ENCODE measurements around the gene CTNNBIP1.

Gene CTNNBIP1

DNA sequence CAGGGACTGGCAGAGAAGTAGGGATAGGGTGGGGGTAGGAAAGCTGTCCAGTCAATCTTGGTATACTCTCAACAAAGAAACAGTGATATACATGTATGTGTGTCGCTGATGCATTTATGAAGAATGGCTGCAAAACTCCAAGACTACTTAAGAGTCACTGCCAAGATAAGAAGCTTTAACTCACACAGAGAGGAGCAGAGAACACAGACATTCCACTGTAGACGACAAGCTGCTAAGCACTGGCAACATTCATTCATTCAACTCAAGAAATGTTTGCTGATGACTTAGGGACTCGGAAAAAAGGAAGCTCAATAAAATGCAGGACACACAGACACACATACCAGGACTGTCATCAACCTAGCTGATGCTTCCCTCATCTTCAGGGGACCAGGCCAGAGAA, 5.5 kb downstream of the CTNNBIP1 start:
- DNase-seq (ENCODE audit: low spot score): no peak

DNA sequence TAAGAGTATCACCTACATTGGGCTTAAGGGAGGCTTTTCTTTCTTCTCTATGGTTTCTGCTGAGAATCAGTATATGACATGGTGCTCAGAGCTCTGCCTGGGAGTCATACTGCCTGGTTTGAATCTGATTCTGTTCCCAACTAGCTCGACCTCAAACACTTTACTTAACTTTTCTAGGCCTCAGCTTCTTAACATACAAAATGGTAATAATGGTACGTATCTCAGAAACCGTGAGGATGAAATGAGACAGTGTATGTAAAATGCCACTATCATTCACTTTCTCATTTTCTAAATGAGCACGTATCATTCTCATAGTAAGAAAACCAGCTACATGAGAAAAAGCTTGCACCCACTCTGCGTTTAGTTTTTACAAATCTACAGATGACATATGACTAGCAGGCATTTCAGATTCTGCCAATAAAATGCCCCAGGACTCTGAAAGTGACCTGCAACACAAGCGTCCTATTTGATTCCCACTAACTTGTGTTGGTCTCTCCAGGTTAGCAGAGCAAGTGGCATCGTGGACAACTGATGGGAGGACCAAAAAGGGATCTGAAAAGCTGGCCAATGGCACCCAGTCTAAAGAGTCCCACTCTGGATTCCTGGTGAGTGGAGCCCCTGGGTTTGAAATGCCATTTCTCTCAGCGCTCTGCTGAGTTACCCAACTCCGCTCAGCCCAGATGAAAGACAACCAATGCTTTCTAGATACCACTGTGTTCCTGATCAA, 6.1 kb downstream of the CTNNBIP1 start:
- no peak for DNase-seq (ENCODE audit: low spot score)

DNA sequence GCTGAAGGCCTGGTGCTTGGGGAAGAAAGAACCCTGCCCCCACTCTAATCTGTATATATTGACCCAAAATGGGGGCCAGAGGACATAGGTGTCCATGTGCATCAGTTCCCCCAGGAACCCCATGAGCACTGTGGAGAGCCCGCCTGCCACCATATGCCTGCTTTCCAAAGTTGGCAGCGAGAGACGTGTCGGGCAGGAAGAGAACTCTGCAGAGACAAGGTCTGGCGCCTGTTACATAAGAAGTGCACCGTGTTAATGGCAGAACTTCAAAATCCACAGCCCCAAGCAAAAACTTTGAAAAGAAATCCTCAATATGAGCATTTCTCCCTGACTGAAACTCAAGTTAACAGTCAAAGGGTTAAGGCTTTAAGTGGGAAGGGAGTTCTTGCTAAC, 8.0 kb downstream of the CTNNBIP1 start:
- no peak for DNase-seq (ENCODE audit: low spot score)

DNA sequence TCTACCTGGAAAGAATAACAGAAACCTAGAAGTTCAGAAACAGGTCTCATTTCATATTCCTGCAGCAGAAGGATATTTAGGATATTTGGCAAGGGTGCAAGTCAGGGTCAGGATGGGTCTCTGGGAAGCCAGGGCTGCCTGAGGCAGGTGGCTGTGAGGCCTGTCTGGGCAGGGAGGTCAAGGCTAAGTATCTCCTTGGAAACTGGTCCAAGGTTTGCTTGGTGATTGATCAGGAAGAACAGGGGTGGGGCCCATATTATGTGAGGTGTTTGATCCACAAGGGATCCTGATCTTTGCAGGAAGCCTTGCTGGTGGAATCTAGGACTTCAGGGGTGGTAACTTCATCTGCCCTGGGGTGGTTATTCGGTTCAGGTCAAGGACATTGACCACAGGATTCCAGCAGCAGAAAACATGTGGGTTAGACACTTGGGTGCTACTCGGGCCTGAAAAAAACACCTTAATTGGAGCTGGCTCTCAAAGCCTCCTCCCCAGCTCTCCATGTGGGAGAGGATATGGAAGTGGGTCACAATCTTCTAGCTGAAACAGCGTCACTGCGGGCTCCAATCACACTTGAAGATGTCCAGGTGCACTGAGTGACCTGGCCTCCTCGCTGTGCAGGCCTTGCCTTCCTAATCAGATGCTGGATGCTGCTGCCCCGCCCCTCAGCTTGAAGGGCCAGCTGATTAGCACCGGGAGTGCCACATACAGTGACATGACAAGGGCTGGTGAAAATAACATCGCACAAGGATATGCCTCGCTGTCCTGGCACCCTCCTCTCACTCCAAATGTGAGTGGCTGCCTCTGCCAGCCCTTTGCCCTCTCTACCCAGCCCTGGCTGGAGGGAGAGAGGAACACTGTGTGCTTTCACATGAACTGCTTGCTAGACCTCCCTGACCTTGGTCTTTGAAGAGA, 8.7 kb downstream of the CTNNBIP1 start:
- DNase-seq (ENCODE audit: low spot score): no peak

DNA sequence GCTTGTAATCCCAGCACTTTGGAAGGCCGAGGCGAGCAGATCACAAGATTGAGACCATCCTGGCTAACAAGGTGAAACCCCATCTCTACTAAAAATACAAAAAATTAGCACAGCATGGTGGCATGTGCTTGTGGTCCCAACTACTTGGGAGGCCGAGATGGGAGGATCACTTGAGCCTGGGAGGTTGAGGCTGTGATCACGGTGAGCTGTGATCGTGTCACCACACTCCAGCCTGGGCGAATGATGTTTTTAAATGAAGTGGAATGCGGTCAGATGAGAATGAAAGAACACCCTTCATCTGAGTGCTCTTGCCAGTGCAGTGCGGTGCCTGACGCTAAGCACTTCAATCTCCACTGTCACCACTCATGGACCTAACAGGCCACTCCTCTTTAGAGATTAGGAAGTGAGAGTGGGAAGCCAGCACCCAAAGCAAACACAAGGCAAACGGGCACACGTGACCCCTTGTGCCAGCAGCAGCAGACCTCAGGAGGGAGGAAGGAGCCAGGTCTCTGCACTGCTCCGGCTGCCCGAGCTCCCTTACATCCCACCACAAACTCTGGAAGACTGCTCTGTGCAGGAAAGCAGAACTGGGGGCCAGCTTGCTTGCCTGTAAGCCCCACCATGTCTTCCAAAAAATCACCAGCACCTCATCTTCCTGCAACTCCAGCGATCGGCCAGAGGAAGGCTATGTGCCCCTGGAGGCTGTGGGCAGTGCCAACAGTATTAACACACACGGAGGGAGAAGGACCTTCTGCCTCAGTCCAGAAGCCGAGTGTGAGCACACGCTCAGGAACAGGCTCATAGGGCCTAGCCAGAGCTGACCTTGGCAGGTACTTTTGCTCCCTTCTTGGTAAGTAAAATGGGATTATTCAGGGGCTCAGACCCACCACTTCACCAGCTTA, 9.7 kb downstream of the CTNNBIP1 start:
- DNase-seq (ENCODE audit: low spot score): no peak

DNA sequence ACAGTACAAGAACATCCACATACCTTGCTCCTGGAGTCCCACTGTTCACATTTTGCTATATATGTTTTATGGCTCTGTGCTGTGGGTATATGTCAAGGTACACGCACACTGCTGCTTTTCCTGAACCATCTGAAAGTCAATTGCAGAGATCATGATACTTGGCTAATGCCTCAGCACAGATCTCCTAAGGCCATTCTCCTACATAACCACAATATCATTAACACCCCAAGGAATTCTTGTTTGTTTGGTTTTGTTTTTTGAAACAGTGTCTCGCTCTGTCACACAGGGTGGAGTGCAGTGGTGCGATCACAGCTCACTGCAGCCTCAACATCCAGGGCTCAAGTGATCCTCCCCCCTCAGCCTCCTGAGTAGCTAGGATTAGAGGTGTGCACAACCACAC, 16.0 kb downstream of the CTNNBIP1 start:
- DNase-seq (ENCODE audit: low spot score): no peak

DNA sequence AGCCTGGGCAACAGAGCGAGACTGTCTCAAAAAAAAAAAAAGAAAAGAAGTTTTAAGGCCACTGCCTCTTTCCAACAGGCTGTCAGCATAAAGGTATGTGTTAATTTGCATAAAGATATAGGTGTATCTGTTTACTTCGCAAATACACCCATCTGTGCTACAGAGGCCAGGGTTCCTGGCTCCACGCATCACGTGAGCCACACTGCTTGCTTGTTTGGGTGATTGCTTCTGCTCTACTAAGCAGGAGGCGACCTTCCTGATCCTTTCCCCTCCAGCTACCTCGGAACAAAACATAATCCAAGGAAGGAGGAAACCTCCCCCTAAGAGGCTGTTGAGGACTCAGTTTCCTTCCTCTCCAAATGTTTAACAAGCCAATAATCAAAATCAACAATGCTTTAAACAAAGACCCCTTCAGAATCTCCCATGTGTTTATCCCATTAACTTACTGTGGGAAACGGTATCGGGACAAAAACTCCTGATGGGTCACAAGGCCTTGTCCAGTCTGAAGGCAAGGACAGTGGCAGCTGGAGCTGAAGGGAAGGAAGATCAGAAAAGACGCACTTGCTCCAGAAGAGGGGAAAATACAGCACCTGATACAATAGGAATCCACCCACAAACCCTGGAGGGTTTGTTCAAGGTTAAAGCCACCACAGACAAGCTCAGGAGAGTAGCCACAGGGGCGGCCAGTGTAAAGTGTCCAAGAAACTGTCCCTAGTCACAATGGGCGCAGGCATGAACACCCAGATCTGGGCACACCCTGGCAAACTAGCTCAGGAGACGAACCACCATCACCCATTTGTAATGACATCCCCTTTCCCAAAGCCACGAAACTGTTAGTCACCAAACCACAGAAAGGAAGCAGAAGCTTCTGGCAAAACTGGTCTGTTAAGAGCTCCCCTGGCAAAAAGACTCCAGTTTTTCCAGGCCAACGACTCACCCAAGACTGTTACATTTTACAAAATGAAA, 17.2 kb downstream of the CTNNBIP1 start:
- peak; percentile 77 for DNase-seq (ENCODE audit: low spot score)

DNA sequence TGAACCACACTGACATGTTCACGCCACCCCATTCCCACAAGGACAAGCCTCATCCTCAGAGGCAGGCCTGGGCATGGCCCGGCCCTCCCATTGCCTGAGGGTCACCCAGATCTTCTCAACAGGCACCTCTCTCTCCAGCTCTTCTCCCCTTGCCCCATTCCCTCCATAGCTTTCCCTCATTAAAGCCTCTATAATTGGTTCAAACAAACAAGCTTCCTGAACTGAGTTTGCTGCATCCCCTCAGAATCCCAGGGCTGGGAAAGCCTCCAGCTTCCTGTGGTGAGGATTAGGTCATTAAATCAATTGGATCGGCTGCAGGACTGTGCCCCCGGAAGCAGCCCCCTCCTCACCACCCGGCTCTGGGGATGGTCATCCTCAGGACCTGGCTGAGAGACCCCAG, 18.9 kb downstream of the CTNNBIP1 start:
- DNase-seq (ENCODE audit: low spot score): no peak

DNA sequence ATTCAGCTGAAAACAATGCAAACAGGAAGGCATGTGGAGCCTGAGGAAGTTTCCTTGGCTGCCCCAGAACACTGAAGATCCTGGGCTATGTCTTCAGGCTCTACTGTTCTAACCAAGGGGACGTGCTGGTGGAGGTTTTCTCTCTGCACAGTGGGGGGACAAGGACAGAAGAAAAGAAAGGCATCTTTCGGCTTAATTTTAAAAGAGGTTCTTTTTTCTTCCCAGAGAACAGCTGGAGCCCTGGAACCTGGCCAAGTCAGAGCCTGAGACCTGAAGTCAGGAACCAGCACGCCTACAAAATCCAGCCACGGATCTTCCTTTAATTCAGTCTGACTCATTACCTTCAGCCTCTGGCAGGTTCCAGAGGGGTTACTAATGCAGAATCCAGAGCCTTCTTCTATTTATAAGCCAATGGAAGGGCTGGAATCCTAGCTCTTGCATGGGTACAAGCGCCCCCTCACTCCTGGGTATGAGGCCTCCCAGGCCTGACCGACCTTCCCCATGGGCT, 19.8 kb downstream of the CTNNBIP1 start:
- DNase-seq (ENCODE audit: low spot score): peak; percentile 83

DNA sequence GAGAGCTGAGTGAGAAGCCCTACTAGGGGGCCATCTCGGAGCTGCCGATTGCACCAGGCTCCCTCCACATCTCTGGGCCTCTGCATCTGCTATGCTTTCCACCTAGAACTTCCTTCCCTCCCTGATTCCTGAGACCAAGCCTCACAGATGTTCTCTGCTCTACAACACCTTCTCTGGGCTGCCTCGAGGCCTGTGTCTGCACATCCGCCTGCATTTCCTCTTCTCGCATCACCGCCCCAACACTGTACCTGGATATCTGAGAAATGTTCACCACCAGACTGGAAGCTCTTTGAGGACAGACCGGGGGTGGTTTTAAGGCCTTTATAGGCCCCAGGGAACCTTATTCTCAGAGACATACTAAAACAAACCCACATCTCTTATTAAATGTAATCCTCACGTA, 20.7 kb downstream of the CTNNBIP1 start:
- no peak for DNase-seq (ENCODE audit: low spot score)

DNA sequence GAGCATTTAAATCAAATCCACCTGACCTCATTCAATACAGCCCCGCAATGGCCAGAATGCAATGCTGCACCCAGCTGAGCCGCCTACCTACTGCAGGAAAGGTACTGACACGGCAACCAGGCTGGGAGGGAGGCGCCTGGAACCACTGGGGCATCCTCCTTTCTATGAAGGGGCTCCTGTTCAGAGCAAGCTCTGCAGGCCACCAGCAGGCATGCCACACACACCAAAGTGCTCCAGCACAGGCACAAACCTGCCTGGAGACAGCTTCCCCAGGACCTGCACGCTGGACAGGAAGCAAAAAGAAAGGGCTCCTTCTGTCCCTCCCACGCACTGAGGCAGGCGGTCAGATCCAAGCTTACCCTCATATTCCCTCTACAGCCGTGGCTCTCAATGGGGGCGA, 21.2 kb downstream of the CTNNBIP1 start:
- DNase-seq (ENCODE audit: low spot score): no peak

DNA sequence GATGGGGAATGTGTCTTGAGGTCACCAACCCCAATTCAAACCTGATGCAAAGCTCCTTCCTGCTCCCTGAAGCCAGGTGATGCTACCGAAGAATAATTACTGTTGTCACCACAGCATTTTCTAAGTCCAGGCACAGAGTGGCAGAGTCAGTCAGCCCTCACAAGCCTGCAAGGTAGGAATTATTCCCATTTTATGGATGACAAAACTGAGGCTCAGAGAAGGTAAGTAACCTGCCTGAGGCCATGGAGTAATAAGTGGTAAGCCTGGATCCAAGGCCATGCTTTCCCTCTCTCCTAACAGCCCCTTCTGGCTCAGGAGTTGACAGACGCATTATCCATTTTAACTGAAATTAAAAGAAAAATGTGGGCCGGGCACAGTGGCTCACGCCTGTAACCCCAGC, 23.0 kb downstream of the CTNNBIP1 start:
- DNase-seq (ENCODE audit: low spot score): no peak

DNA sequence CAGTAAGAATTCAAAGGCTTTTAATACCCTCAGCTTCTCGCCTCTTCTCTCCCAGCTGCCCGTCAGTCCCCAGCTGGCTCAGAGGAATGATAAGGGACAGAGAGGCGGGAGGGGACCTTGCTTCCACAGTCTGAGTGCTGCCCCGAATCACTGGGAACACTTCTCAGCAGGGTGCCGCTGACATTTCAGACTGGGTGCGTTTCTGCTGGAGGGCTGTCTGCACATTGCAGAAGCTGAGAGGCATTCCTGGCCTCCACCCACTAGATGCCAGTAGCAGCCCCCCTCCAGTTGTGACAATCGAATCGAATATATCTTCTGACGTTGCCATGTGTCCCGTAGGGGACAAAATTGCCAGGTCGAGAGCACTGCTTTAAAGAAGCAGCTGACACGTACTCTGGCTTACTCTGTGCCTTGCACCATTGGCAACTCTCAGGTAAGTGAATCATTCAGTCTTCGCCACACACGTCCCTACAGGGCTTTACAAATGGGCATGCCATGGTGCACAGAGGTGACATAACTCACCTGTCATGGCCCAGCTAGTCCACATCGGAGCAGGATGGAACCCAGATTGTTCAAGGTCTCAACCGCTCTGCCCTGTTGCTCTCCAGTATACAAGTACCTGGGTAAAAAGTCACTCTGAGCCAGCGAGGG, 23.9 kb downstream of the CTNNBIP1 start:
- no peak for DNase-seq (ENCODE audit: low spot score)

DNA sequence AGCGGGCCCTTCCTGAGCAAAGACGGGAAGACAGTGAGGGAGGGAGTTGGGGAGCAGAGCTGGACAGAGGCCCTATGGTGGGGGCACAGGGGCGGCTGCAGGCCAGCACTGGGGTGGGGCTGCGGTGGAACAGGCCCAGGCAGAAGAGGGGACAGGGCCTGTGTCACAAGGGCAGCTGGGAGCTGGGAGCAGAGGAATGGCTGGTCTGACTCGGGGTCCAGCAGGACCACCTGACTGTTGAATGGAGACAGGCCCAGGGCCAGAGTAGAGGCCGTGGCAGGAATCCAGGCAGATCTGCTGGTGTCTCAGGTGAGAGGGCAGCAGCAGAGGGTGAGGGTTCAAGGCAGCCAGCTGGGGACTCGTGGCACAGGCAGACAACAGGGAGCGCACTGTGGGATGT, 25.3 kb downstream of the CTNNBIP1 start:
- DNase-seq (ENCODE audit: low spot score): no peak

DNA sequence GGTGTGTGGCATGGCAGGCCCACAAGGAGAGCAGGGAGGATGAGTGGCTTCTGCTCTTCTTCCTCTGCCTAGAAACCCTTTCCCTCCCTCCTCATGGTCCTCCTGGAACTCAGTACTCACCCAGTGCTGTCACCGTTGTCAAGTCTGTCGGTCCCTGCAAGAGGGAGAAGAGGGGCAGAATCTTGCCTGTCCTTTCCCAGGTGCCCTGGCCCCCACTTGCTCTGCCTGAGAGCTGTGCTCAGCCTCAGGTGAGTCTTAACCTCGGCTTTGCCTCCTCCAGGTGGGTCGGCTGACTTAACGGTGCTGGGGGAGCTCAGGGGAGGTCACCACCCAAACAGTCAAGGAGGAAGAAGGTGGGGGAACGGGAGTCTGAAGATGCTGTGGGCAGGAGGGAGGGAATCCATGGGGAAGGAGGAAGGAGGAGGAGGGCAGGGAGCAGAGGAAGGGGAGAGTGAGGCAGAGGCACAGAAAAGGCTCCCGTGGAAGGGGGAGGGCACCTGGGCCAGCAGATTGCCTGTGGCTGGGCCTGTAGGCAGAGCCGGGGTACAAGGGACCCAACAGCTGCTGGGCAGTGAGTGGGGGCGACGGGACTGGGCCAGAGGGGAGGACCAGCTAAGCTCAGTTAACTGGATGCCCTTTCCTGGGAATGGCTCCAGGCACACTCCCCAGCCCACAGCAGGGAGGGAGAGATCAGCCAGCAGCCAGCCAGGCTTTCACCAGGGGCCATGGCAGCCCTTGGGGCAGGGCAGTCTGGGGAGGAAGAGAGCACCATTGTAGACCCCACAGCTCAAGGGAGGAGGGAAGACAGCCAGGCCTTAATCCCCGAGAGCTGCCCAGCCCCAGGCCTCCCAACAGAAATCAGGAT, 26.3 kb downstream of the CTNNBIP1 start:
- no peak for DNase-seq (ENCODE audit: low spot score)

DNA sequence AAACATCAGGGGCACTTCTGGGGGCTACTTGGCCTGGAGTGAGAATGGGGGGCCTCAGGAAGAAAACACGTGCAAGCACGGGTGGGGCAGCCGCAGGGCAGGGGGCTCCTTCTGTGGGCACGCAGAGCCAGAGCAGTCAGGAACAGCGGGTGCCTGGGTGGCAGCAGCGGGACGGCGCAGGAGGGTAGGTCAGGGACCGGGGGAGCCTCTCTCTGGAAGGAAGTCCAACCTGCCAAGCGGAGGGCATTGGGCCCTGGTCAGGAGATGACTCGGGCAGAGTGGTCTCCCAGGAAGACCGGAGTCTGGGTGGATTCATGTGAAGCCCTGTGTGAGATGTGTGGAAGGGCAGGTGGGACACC, 27.1 kb downstream of the CTNNBIP1 start:
- no peak for DNase-seq (ENCODE audit: low spot score)

DNA sequence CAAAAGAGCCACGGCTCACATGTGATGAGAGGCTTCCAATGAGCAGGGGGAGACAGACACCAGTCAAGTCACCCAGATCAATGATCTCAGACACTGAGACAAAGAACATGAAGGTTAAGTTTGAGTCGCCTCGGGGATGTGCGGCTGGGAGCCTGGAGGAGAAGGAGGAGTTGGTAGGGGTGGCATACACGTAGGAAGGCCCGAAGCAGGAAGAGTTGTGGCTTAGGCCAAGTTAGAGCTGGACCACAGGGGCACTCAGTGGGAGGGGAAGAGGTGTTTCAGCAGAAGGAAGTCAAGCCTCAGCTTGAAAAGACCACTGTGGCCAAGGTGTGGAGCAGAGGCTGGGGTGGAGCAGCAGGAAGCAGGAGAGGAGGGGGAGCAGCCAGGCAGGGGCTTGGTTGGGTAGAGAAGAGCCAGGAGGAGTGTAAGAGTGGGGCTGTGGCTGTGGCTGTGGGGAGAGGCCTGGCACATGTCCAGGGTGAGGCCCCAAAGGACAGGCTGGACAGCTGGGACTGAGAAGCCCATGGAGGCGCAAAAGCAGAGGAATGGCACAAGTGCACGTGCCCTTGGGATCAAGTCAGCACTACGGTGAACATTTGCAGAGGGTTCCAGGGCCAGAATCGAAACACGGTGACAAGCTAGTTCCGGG, 27.6 kb downstream of the CTNNBIP1 start:
- DNase-seq (ENCODE audit: low spot score): no peak

DNA sequence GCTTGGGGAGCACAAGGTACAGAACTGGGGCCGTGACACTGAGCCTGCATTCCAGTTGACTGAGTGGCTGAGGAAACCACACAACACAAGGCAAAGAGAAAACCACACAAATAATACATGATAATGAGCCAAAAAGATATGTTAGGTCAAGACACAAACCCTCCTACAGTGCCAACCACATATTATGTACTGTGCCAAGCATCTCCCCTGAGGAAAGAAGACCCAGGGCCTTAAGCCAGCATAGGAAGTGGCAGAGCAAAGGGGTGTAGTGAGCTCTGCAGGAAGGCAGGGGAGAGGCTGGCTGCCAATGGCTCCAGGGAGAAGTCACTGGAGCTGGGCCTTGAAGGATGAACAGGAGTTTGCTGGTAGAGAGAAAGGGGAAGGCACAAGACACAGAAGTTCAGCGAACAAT, 28.2 kb downstream of the CTNNBIP1 start:
- peak; percentile 75 for DNase-seq (ENCODE audit: low spot score)

DNA sequence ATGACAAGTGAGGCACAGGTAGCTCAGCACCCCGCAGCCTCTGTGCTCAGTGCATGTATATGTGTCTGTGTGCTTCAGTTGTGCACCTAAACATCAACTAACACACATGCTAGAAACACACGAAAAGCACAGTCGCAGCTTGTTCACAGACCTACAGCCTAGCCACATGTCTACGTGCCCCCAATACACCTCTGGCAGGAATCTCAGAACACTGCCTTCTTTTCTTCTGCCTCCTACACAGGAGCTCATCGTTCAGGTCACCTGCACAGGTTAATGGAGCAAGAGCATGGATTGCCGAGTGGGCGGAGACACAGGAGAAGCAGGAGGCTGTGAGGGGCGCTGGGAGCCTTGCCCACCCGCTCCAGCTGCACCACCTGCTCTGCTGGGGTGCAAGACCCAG, 31.7 kb downstream of the CTNNBIP1 start:
- no peak for DNase-seq (ENCODE audit: low spot score)
